Subcutaneous adipose tissue (tissue), 4 donors: Measurements from ENCODE around the gene LSM10. TPM values are rescaled to one million over a fixed set of nuclear protein-coding genes. Genes with fewer than 3 reads are reported as not detected.
A peak's percentile ranks its signal among the peaks of the same experiment; 100 is the strongest.

Experiments used
- CTCF ChIP-seq: fragments of 450-650 bp; IDR thresholded peaks from one replicate; pipeline ENCODE4 v1.5.1; 2016; ENCODE audit warnings: low read depth, mild to moderate bottlenecking, control low read depth, antibody characterized with exemption, moderate library complexity
- small RNA-seq: library from RNA; depleted of rRNA; stranded (forward); fragments of <200 nt; gene quantifications from one replicate; pipeline ENCODE3, GENCODE V24; 2016
- total RNA-seq, 4 donors: library from RNA; depleted of rRNA; stranded (reverse); fragments of >200 nt; gene quantifications; one replicate each; pipeline ENCODE4 v1.1.0, GENCODE V29; 2016

LSM10 gene
- total RNA-seq, 4 donors from 2014 or later, result 39.4 to 53.5 (median 45.6) TPM

- no peak for TF ChIP-seq CTCF
These were observed 53.4 kb downstream of the LSM10 start for GRCh38 chr1:36344395-36344680.

GRCh38 chr1:36343651-36344394 lies 53.9 kb downstream of the LSM10 start:
- no peak for TF ChIP-seq CTCF

Small RNAs within 50 kb of the gene (small RNA-seq; reads per million reads assigned to genes)
- not detected for gene RNU4-27P
- 3.6 reads per million, percentile 66 among the genes with 10 or more reads in this experiment for gene SNORA63C

Other genes starting within 250 kb of the LSM10 start
- gene TRAPPC3, start 248.4 kb downstream of the LSM10 start, total RNA-seq, result 100 to 1,000 TPM in 2 of 4 donors, 10 to 100 TPM in 2; 64.6 to 104 (median 91.0) TPM
- gene MAP7D1, start 241.7 kb downstream of the LSM10 start, total RNA-seq, result 100 to 1,000 TPM in 1 of 4 donors, 10 to 100 TPM in 3; 73.1 to 227 (median 77.9) TPM
- 10 to 100 TPM; 85.7 to 96.5 (median 87.6) TPM for gene THRAP3, start 173.5 kb downstream of the LSM10 start, total RNA-seq
- gene SH3D21, start 91.5 kb downstream of the LSM10 start, total RNA-seq, result 1 to 10 TPM in 2 of 4 donors, under 1 TPM in 2; 0.66 to 3.4 (median 1.5) TPM
- 10 to 100 TPM; 19.2 to 96.0 (median 73.8) TPM for gene EVA1B, start 74.3 kb downstream of the LSM10 start, total RNA-seq
- 10 to 100 TPM; 19.7 to 40.7 (median 26.8) TPM for gene STK40, start 12.0 kb downstream of the LSM10 start, total RNA-seq
- gene OSCP1, start 52.5 kb upstream of the LSM10 start, total RNA-seq, result 1 to 10 TPM; 7.0 to 9.7 (median 8.2) TPM
- 10 to 100 TPM; 64.1 to 91.0 (median 85.1) TPM for gene MRPS15, start 66.5 kb upstream of the LSM10 start, total RNA-seq
- 10 to 100 TPM; 17.5 to 62.7 (median 21.3) TPM for gene CSF3R, start 85.0 kb upstream of the LSM10 start, total RNA-seq